Esophagus (tissue), 2 donors: ENCODE results near the gene ASPN. TPM values are rescaled to one million over a fixed set of nuclear protein-coding genes. Genes with fewer than 3 reads are reported as not detected.

ENCODE experiments used
- H3K27ac ChIP-seq, 2 donors: one replicate each; pipeline ENCODE4 v1.5.1; 2013; ENCODE audit warnings: low read depth in 2 of 2, mild to moderate bottlenecking in 2 of 2, inconsistent platforms in 1 of 2, low read length in 1 of 2, moderate library complexity in 1 of 2
- H3K27me3 ChIP-seq, 2 donors: one replicate each; pipeline ENCODE4 v1.6.1; 2013; ENCODE audit warnings: low read length in 2 of 2, control low read depth in 1 of 2, mild to moderate bottlenecking in 1 of 2; ENCODE audit not compliant: insufficient read depth in 2 of 2, control insufficient read depth in 1 of 2
- H3K36me3 ChIP-seq, 2 donors: one replicate each; pipeline ENCODE4 v1.6.1; 2013; ENCODE audit warnings: low read length in 1 of 2; ENCODE audit not compliant: control insufficient read depth in 2 of 2, insufficient read depth in 2 of 2
- H3K4me1 ChIP-seq, 2 donors: one replicate each; pipeline ENCODE4 v1.6.1; 2013; ENCODE audit warnings: low read length in 1 of 2; ENCODE audit not compliant: control insufficient read depth in 2 of 2, insufficient read depth in 2 of 2
- H3K4me3 ChIP-seq, 2 donors: one replicate each; pipeline ENCODE4 v1.5.1; 2013; ENCODE audit warnings: low read length in 2 of 2, mild to moderate bottlenecking in 2 of 2, low read depth in 1 of 2, moderate library complexity in 1 of 2
- H3K9me3 ChIP-seq, 2 donors: one replicate each; pipeline ENCODE4 v1.6.1; 2013; ENCODE audit warnings: mild to moderate bottlenecking in 2 of 2, low read depth in 1 of 2, low read length in 1 of 2, moderate library complexity in 1 of 2; ENCODE audit not compliant: control insufficient read depth in 2 of 2, insufficient read depth in 1 of 2
- WGBS, 2 donors: extraction: QIAGEN DNeasy Blood & Tissue Kit; methylation state at CpG; one replicate each; pipeline ENCODE4 v1.1.7; 2013; 5-methylcytosine and 5-hydroxymethylcytosine counted together
- polyA plus RNA-seq, 2 donors: library from polyadenylated mRNA; stranded (reverse); fragments of 200-250 nt; gene quantifications; one replicate each; pipeline ENCODE4 v1.2.3, GENCODE V29; 2013
- donor health status: healthy with polysubstance abuse.
- donor health status: Bipolar disorder and iron deficiency.

Gene ASPN
- polyA plus RNA-seq, 2 donors: 1.1 to 2.5 TPM

- Histone ChIP-seq H3K4me3 (no peak overlapping the region), H3K27ac (peak overlapping the region in 1 of 2 donors; percentile 54), H3K27me3 (no peaks in the 10 kb centered on the region), H3K4me1 (peaks cover 0 to 3% of the 10 kb centered on the region in 2 donors), H3K36me3 (no peaks in the 10 kb centered on the region), H3K9me3 (peaks cover 0 to 2% of the 10 kb centered on the region in 2 donors)
- 61 to 65% methylated on average over 2 of the region's 2 CpGs for WGBS, 2 donors
Observed at GRCh38 chr9:92480291-92480771, 2.0 kb downstream of the ASPN start.

GRCh38 chr9:92479346-92479745 is 3.0 kb downstream of the ASPN start:
- Histone ChIP-seq H3K36me3 (no peaks in the 10 kb centered on the region), H3K27me3 (no peaks in the 10 kb centered on the region), H3K4me1 (peaks cover 0 to 3% of the 10 kb centered on the region in 2 donors), H3K4me3 (no peak overlapping the region), H3K27ac (no peak overlapping the region), H3K9me3 (peaks cover 0 to 2% of the 10 kb centered on the region in 2 donors)

- Histone ChIP-seq H3K4me1 (peaks cover 0 to 3% of the 10 kb centered on the region in 2 donors), H3K27ac (no peak overlapping the region), H3K27me3 (no peaks in the 10 kb centered on the region), H3K4me3 (no peak overlapping the region), H3K9me3 (peaks cover 0 to 2% of the 10 kb centered on the region in 2 donors), H3K36me3 (no peaks in the 10 kb centered on the region)
- 90 to 92% methylated on average over 7 of the region's 7 CpGs for WGBS, 2 donors
Observed at GRCh38 chr9:92478783-92479182, 3.5 kb downstream of the ASPN start.

GRCh38 chr9:92476962-92477361 is 5.3 kb downstream of the ASPN start:
- no peaks in the 10 kb centered on the region for H3K27me3 ChIP-seq
- no peak overlapping the region for H3K4me3 ChIP-seq
- 84 to 95% methylated on average over 1 of the region's 1 CpG for WGBS, 2 donors
- H3K36me3 ChIP-seq: no peaks in the 10 kb centered on the region
- H3K4me1 ChIP-seq: peaks cover 0 to 3% of the 10 kb centered on the region in 2 donors
- H3K9me3 ChIP-seq: peaks cover 0 to 2% of the 10 kb centered on the region in 2 donors
- no peak overlapping the region for H3K27ac ChIP-seq

- Histone ChIP-seq H3K27ac (no peak overlapping the region), H3K9me3 (peaks cover 0 to 2% of the 10 kb centered on the region in 2 donors), H3K4me1 (peaks cover 0 to 3% of the 10 kb centered on the region in 2 donors), H3K4me3 (no peak overlapping the region), H3K27me3 (no peaks in the 10 kb centered on the region), H3K36me3 (no peaks in the 10 kb centered on the region)
- 95 to 96% methylated on average over 3 of the region's 3 CpGs for WGBS, 2 donors
Observed at GRCh38 chr9:92474587-92474986, 7.7 kb downstream of the ASPN start.

GRCh38 chr9:92468206-92468605 is 14.1 kb downstream of the ASPN start:
- WGBS, 2 donors: 93 to 95% methylated on average over 2 of the region's 2 CpGs
- H3K27me3 ChIP-seq: no peaks in the 10 kb centered on the region
- no peaks in the 10 kb centered on the region for H3K9me3 ChIP-seq
- H3K27ac ChIP-seq: no peak overlapping the region
- H3K36me3 ChIP-seq: no peaks in the 10 kb centered on the region
- no peak overlapping the region for H3K4me3 ChIP-seq
- H3K4me1 ChIP-seq: no peaks in the 10 kb centered on the region

- H3K36me3 ChIP-seq: no peaks in the 10 kb centered on the region
- 60 to 67% methylated on average over 2 of the region's 2 CpGs for whole genome bisulfite sequencing, 2 donors
- H3K27me3 ChIP-seq: no peaks in the 10 kb centered on the region
- H3K9me3 ChIP-seq: no peaks in the 10 kb centered on the region
- no peaks in the 10 kb centered on the region for H3K4me1 ChIP-seq
- H3K4me3 ChIP-seq: no peak overlapping the region
- H3K27ac ChIP-seq: no peak overlapping the region
Observed at GRCh38 chr9:92467511-92467910, 14.8 kb downstream of the ASPN start.

- Histone ChIP-seq H3K36me3 (no peaks in the 10 kb centered on the region), H3K27ac (no peak overlapping the region), H3K4me3 (no peak overlapping the region), H3K27me3 (no peaks in the 10 kb centered on the region), H3K4me1 (no peaks in the 10 kb centered on the region), H3K9me3 (no peaks in the 10 kb centered on the region)
- WGBS, 2 donors: 96 to 100% methylated on average over 1 of the region's 1 CpG
Observed at GRCh38 chr9:92467041-92467440, 15.3 kb downstream of the ASPN start.

GRCh38 chr9:92463984-92464383 is 18.3 kb downstream of the ASPN start:
- Histone ChIP-seq H3K4me1 (no peaks in the 10 kb centered on the region), H3K9me3 (no peaks in the 10 kb centered on the region), H3K27ac (peak overlapping the region in 1 of 2 donors; percentile 76), H3K36me3 (no peaks in the 10 kb centered on the region), H3K4me3 (no peak overlapping the region), H3K27me3 (no peaks in the 10 kb centered on the region)
- 69 to 71% methylated on average over 3 of the region's 3 CpGs for WGBS, 2 donors

- Histone ChIP-seq H3K36me3 (no peaks in the 10 kb centered on the region), H3K27me3 (no peaks in the 10 kb centered on the region), H3K9me3 (no peaks in the 10 kb centered on the region), H3K4me3 (no peak overlapping the region), H3K4me1 (no peaks in the 10 kb centered on the region), H3K27ac (no peak overlapping the region)
Observed at GRCh38 chr9:92463387-92463786, 18.9 kb downstream of the ASPN start.
